AG04450 (cell line): ENCODE results near the gene HOXB1. TPM values are rescaled to one million over a fixed set of nuclear protein-coding genes. Genes with fewer than 3 reads are reported as not detected.

ENCODE experiments used
- CTCF ChIA-PET: fragments of 300-600, 350-600 bp; formaldehyde crosslinking; extraction: SDS; loops from one replicate; lab custom pipeline; 2022; ENCODE audit warnings: antibody characterized with exemption, inconsistent platforms; lab: Charles Lee
- POLR2A ChIA-PET: fragments of 350-600 bp; formaldehyde crosslinking; extraction: SDS; loops from one replicate; lab custom pipeline; 2021; ENCODE audit warnings: antibody characterized with exemption, inconsistent platforms; lab: Yijun Ruan, JAX
- DNase-seq: peaks from one replicate; pipeline ENCODE4 v3.0.0-alpha.2; 2011; ENCODE audit warnings: low read depth, low spot score
- H3K27ac ChIP-seq: one replicate; pipeline ENCODE4 v1.5.1; 2012; ENCODE audit warnings: low read depth, low read length, control low read depth
- H3K27me3 ChIP-seq: one replicate; pipeline ENCODE4 v1.6.0; 2012; ENCODE audit warnings: low read length; ENCODE audit not compliant: control insufficient read depth, insufficient read depth
- H3K4me3 ChIP-seq: 2 replicates; pipeline ENCODE4 v1.5.1; 2011; ENCODE audit warnings: mild to moderate bottlenecking, low read depth, low read length, control low read depth
- H3K9me3 ChIP-seq: 2 replicates; pipeline ENCODE4 v1.5.1; 2012; ENCODE audit warnings: low read length; ENCODE audit not compliant: control insufficient read depth, insufficient read depth
- polyA plus RNA-seq: library from polyadenylated mRNA; depleted of rRNA; stranded (reverse); fragments of >200 nt; gene quantifications from 2 replicates; pipeline ENCODE4 v1.2.3, GENCODE V29; 2011
- TF ChIP-seq, protein P1 (sequence below): IDR thresholded peaks from 2 replicates; pipeline ENCODE4 v1.5.1; 2011; ENCODE audit warnings: low read depth, low read length, control low read depth, inconsistent platforms

HOXB1 gene
- polyA plus RNA-seq, 1 experiment: not detected

DNA sequence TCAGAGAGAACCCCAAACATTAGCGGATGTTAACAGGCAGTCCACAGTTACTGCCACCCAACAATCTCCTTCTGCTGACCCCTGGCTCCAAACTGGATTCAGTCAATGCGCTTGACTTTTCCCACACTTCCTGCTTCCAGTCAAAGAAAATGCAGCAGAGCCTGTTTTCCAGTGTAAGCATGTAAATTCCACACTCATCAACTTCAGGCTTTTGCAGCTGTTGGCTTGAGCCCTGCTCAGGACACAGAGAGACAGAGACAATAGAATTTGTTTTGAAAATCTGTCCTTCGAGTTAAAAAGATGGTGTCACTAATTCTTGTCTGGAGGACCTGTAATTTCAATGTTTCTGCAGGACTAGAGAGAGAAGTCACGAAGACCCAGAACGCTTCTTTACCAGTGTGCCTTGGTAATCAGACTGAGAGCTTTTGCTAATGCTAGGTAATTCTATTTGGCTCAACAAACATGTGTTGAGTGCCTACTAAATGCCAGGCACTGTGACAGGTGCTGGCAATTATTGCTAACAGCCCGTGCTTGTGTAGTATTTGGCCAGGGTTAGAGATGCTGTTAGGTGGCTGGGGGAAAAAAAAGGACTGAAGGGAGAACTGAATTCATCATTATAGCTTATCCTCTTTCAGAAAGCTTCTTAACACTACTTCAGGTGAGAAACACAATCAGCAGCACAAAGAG is 32.5 kb downstream of the HOXB1 start:
- Histone ChIP-seq H3K4me3 (no peak overlapping the region), H3K27me3 (no peaks in the 10 kb centered on the region), H3K9me3 (no peaks in the 10 kb centered on the region), H3K27ac (no peak overlapping the region)
- POLR2A ChIA-PET: interaction anchor here (1.1 kb wide), 1 partner anchor 13 kb away, joined by 4 read pairs; no protein-coding TSS in a partner anchor
- CTCF ChIA-PET: interaction anchor here (0.5 to 1.1 kb wide), 3 partner anchors 8 to 17 kb away, joined by 3 to 8 read pairs (median 3); no protein-coding TSS in a partner anchor
- no peak for DNase-seq
- TF ChIP-seq, protein P1, sequence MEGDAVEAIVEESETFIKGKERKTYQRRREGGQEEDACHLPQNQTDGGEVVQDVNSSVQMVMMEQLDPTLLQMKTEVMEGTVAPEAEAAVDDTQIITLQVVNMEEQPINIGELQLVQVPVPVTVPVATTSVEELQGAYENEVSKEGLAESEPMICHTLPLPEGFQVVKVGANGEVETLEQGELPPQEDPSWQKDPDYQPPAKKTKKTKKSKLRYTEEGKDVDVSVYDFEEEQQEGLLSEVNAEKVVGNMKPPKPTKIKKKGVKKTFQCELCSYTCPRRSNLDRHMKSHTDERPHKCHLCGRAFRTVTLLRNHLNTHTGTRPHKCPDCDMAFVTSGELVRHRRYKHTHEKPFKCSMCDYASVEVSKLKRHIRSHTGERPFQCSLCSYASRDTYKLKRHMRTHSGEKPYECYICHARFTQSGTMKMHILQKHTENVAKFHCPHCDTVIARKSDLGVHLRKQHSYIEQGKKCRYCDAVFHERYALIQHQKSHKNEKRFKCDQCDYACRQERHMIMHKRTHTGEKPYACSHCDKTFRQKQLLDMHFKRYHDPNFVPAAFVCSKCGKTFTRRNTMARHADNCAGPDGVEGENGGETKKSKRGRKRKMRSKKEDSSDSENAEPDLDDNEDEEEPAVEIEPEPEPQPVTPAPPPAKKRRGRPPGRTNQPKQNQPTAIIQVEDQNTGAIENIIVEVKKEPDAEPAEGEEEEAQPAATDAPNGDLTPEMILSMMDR: no peak

DNA sequence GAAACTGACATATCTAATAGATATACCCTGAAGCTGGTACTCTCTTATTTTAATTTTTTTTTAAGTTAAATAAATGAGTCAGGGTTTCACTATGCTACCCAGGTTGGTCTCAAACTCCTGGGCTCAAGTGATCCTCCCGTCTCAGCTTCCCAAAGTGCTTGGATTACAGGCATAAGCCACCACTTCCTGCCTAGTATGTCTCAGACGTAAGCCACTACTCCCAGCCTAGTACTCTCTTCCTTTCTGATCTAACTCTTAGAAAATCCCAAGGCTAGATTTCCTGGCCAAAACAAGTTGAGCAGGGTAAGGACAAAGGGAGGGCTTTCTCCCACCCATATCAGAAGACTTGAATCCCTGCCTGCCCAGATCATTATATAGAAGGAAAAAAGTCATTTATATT is 33.7 kb downstream of the HOXB1 start:
- Histone ChIP-seq H3K9me3 (no peaks in the 10 kb centered on the region; the same call in 1 of the 2 replicates), H3K27me3 (no peaks in the 10 kb centered on the region), H3K4me3 (no peak overlapping the region), H3K27ac (no peak overlapping the region)
- POLR2A ChIA-PET: interaction anchor here (0.7 to 1.1 kb wide), 3 partner anchors 14 to 50 kb away, joined by 3 to 4 read pairs (median 3); no protein-coding TSS in a partner anchor
- TF ChIP-seq, protein P1: no peak
- CTCF ChIA-PET: interaction anchor here (1.1 to 1.5 kb wide), 2 partner anchors 9 to 43 kb away, joined by 3 to 4 read pairs; no protein-coding TSS in a partner anchor
- no peak for DNase-seq

DNA sequence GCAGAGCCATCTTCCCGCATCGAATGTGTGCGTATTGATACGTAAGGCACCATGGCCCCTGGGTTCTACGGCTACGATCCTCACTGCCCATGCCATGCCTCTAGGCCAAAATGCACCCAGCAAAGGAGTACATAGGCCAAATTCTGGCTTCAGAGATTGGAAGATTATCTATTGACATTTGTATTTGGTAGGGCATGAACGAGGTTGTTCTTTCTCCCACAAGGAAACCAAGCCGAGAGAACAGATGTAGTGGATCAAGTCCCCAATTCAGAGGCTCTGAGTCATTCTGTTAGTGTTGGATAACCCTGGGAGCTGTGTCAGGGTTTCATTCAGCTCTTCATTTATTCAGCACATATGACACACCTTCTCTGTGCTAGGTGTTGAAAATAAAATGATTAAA is 36.5 kb downstream of the HOXB1 start:
- ChIA-PET POLR2A (interaction anchor here (0.9 to 1.0 kb wide), 2 partner anchors 10 to 11 kb away, joined by 3 to 6 read pairs; no protein-coding TSS in a partner anchor), CTCF (no interaction called here)
- Histone ChIP-seq H3K4me3 (no peak overlapping the region), H3K27ac (no peak overlapping the region), H3K27me3 (no peaks in the 10 kb centered on the region), H3K9me3 (no peaks in the 10 kb centered on the region; the same call in 1 of the 2 replicates)
- no peak for DNase-seq
- TF ChIP-seq, protein P1: no peak

DNA sequence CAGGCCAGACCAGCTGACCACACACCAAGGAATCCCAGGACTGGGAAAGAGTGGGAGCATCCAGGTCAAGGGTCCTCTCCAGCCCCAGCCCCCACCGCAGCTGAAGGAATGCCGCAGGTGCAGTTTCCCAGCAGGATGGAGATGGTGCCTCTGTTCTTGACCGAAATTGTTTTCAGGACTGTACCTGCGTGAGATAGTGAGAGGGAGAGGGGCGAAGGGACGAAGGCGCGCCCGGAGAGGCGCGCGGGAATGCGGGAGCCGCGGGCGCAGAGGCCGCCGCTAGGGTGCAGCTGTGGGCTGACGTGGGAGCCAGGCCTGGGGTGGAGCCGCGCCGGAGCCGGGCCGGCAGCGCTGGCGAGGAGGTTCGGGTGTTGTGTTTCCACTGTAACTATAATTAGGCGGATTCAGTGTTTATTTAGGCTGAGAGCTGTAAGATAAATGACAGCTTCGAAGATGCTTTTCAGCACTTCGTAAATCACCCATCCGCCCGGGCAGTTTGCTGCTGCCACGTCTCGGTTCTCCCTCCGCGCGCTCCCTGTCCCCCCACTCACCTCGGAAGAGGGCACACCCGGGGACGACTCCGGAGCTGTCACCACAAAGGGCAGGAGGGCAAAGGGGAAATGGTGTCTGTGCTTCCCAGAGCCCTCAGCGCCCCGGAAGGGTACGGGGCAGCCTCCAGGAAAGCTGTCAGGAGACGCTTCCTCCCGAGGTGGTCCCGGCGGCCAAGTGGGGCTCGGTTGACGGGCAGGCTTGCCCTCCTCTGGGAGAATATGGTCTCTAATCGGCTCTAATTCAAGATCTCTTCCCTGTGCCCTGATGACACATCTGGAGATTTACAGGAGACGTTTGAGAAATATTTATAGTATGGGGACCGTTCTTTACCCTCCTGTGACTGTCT is 38.2 kb downstream of the HOXB1 start:
- Histone ChIP-seq H3K27ac (no peak overlapping the region), H3K27me3 (no peaks in the 10 kb centered on the region), H3K9me3 (no peaks in the 10 kb centered on the region; the same call in 1 of the 2 replicates), H3K4me3 (peak overlapping the region; percentile 48)
- ChIA-PET POLR2A (interaction anchor here (0.5 to 1.9 kb wide), 10 partner anchors 9 to 55 kb away, joined by 3 to 13 read pairs (median 4); no protein-coding TSS in a partner anchor), CTCF (interaction anchor here (0.7 to 2.5 kb wide), 15 partner anchors 10 to 100 kb away, joined by 3 to 16 read pairs (median 4); no protein-coding TSS in a partner anchor)
- TF ChIP-seq, protein P1: peak; percentile 83
- DNase-seq: no peak
